ENCODE measurements around the gene COL28A1. TPM values are rescaled to one million over a fixed set of nuclear protein-coding genes. Genes with fewer than 3 reads are reported as not detected.

Gene COL28A1
- total RNA-seq, 1 donor from 2014 or later: 3.7 TPM

GRCh38 chr7:7331523-7331922 lies 204.2 kb downstream of the COL28A1 start:
- DNase-seq (ENCODE audit: low spot score): no peak

GRCh38 chr7:7330997-7331396 lies 204.7 kb downstream of the COL28A1 start:
- no peak for DNase-seq (ENCODE audit: low spot score)

DNA sequence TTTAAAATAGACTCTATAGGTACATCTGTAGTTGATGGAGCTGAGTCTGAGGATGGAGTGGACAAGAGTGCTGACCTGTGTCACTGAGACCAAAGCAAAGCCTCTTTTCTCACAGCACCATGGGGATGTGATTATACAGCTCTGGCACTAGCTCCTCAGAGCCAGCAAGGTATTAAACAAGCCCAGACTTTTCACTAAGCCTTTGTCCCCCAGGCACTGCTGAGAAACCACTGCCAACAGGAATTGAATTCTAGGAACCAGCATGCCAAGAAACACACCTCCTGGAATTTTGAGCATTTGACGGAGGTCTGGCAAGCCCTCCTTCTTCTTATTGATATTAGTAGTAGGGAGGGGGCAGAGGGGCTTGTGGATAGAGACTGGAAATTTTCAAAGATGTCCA lies 206.3 kb downstream of the COL28A1 start:
- DNase-seq (ENCODE audit: low spot score): no peak

- DNase-seq (ENCODE audit: low spot score): no peak
Measured at GRCh38 chr7:7327423-7327822, 208.2 kb downstream of the COL28A1 start.

GRCh38 chr7:7324698-7325097 lies 211.0 kb downstream of the COL28A1 start:
- DNase-seq (ENCODE audit: low spot score): no peak

- no peak for DNase-seq (ENCODE audit: low spot score)
Measured at GRCh38 chr7:7323921-7324320, 211.8 kb downstream of the COL28A1 start.

GRCh38 chr7:7323352-7323751 lies 212.3 kb downstream of the COL28A1 start:
- DNase-seq (ENCODE audit: low spot score): no peak

- DNase-seq (ENCODE audit: low spot score): no peak
Measured at GRCh38 chr7:7321681-7322080, 214.0 kb downstream of the COL28A1 start.

GRCh38 chr7:7318601-7319000 lies 217.1 kb downstream of the COL28A1 start:
- DNase-seq (ENCODE audit: low spot score): no peak

- no peak for DNase-seq (ENCODE audit: low spot score)
Measured at GRCh38 chr7:7317850-7318249, 217.8 kb downstream of the COL28A1 start.

GRCh38 chr7:7315851-7316250 lies 219.8 kb downstream of the COL28A1 start:
- DNase-seq (ENCODE audit: low spot score): no peak

DNA sequence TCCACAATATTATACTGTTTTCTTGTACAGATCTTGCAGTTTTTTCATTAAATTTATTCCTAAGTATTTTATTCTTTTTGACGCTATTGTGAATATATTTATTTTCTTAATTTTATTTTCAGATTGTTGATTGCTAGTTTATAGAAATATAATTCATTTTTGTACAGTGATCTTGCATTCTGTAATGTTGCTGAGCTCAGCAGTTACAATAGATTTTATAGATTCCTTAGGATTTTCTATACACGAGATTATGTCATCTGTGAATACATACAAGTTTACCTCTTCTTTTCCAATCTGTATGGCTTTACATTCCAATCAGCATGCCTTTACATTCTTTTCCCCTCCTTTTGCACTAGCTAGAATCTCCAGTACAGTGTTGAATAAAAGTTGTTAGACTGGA lies 223.3 kb downstream of the COL28A1 start:
- DNase-seq (ENCODE audit: low spot score): no peak

DNA sequence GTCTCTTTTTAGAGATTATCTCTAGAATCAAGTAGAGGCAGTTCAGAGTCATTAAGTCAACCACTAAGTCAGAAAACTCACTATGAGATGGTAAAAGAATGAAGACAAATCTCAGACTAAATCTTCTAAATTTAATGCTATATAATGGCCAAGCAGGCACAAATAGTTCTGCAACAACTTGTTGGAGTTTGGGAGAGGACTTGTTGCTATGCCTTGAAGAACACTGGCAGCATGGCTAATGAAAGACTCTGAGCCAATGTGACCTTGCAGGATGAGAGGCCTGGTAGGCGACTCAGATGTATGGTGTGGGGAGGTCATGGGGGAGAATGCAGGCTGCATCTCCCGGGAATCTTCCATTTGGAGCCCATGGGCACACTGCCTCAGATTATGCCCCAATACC lies 224.7 kb downstream of the COL28A1 start:
- no peak for DNase-seq (ENCODE audit: low spot score)

DNA sequence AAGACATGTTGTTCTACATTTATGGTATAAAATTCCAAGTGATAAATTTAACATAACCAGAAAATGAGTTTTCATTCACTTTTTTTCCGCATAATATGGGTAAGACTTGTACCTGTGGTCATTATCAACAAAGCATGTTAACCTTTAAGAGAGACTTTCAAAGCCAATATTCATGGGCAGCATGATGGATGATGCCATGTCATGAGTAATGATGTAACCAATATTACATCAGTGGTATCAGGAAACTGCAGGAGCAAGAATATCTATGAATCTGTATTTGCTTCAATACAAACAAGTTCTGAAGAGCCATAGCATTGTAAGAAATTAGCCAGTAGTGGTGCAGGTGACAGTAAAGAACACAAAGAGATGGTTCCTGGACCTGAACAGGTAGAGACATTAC lies 226.5 kb downstream of the COL28A1 start:
- no peak for DNase-seq (ENCODE audit: low spot score)

Other genes starting within 250 kb of the COL28A1 start
- gene MIOS, start 31.0 kb upstream of the COL28A1 start, total RNA-seq: 49.5 TPM
- gene UMAD1, start 104.9 kb upstream of the COL28A1 start, total RNA-seq: 19.2 TPM
- 23.2 TPM for gene RPA3, start 182.7 kb upstream of the COL28A1 start, total RNA-seq

Measured in ureter (tissue), 1 donor.